ENCODE data around the gene RIPOR1. TPM values are rescaled to one million over a fixed set of nuclear protein-coding genes. Genes with fewer than 3 reads are reported as not detected.

Gene RIPOR1
- total RNA-seq, 1 donor from 2014 or later, result 181 TPM

DNA sequence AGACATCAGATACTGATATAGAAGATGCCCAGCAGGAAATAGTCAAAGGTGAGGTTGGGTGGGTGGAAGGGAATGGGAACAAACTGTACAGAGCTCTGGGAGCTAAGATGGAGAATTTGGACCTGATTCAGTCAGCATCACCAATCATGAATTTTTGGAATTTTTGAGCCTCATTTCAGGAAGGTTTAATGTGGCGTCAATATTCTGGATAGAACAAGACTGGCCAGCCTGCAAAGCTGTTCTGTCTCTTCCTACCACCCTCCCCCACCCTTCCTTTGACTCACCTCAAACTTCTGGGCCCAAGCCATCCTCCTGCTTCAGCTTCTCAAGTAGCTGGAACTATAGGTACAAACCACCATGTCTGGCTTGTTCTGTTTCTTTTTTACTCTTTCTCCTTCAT is 66.3 kb downstream of the RIPOR1 start:
- no peak for DNase-seq (ENCODE audit: extremely low read depth, low read depth, low spot score)

Other genes starting within 250 kb of the RIPOR1 start
- 15.4 and 22.4 TPM in 2 replicates for gene PLEKHG4, start 249.3 kb upstream of the RIPOR1 start, total RNA-seq
- 0.23 TPM in 1 of 2 replicates, not detected in the other for gene KCTD19, start 202.1 kb upstream of the RIPOR1 start, total RNA-seq
- gene LRRC36, start 202.0 kb upstream of the RIPOR1 start, total RNA-seq, result 1.2 and 1.4 TPM in 2 replicates
- gene TPPP3, start 135.3 kb upstream of the RIPOR1 start, total RNA-seq, result 3.2 TPM in 1 of 2 replicates, not detected in the other
- gene ZDHHC1, start 112.4 kb upstream of the RIPOR1 start, total RNA-seq, result 18.3 and 23.7 TPM in 2 replicates
- not detected in 2 replicates for gene HSD11B2, start 97.7 kb upstream of the RIPOR1 start, total RNA-seq
- gene ATP6V0D1, start 47.7 kb upstream of the RIPOR1 start, total RNA-seq, result 158 and 218 TPM in 2 replicates
- not detected in 2 replicates for gene AGRP, start 45.3 kb upstream of the RIPOR1 start, total RNA-seq
- gene CTCF, start 33.7 kb downstream of the RIPOR1 start, total RNA-seq, result 27.7 and 34.2 TPM in 2 replicates
- gene CARMIL2, start 116.3 kb downstream of the RIPOR1 start, total RNA-seq, result 0.63 and 3.3 TPM in 2 replicates
- 23.3 and 24.1 TPM in 2 replicates for gene ACD, start 131.4 kb downstream of the RIPOR1 start, total RNA-seq
- gene PARD6A, start 132.1 kb downstream of the RIPOR1 start, total RNA-seq, result 0.82 and 1.9 TPM in 2 replicates
- 20.5 and 25.9 TPM in 2 replicates for gene ENKD1, start 137.9 kb downstream of the RIPOR1 start, total RNA-seq
- 3.9 and 4.9 TPM in 2 replicates for gene C16orf86, start 138.0 kb downstream of the RIPOR1 start, total RNA-seq
- 31.5 and 35.7 TPM in 2 replicates for gene GFOD2, start 190.5 kb downstream of the RIPOR1 start, total RNA-seq